HCT116 (cell line): ENCODE data around the gene OPCML. TPM values are rescaled to one million over a fixed set of nuclear protein-coding genes. Genes with fewer than 3 reads are reported as not detected.

Experiments
- ATAC-seq: fragments of 200-7000 bp; cut with Tn5 transposase; 2 replicates; pipeline ENCODE4 v1.9.1; 2020; ENCODE audit warnings: mild to moderate bottlenecking, moderate library complexity
- BruUV-seq: library from RNA; stranded (reverse); fragments of 400-500 nt; replicated peaks from 2 replicates; lab custom pipeline; 2021; lab: Mats Ljungman, UMichigan
- CTCF ChIA-PET: fragments of 300-600 bp; sonication (Branson Sonifier 250); formaldehyde crosslinking; loops from one replicate; lab custom pipeline; 2021; ENCODE audit warnings: antibody characterized with exemption; lab: Charles Lee
- POLR2A ChIA-PET: fragments of 300-600, 350-600 bp; sonication (Branson Sonifier 250); formaldehyde crosslinking; loops from one replicate; lab custom pipeline; 2021; ENCODE audit warnings: antibody characterized with exemption; lab: Charles Lee
- RAD21 ChIA-PET, 2 experiments: fragments of 300-600 bp; sonication (Branson Sonifier 250); formaldehyde crosslinking; loops; one replicate each; lab custom pipeline; 2023; ENCODE audit warnings: low total read pairs in 2 of 2; ENCODE audit not compliant: uncharacterized antibody in 2 of 2, unreplicated experiment in 2 of 2, low non-redundant PET in 1 of 2; lab: Charles Lee
- DNase-seq: peaks from one replicate; pipeline ENCODE4 v3.0.0-alpha.2; 2010; ENCODE audit warnings: low read depth, low spot score
- H2AFZ ChIP-seq: fragments of 200-600 bp; shearing (Covaris generic), sonication (generic); 2 replicates; pipeline ENCODE4 v1.6.1; 2017; ENCODE audit warnings: low read depth, mixed run types, mixed read lengths, antibody characterized with exemption, low read length; ENCODE audit not compliant: poor library complexity, severe bottlenecking
- H3K27ac ChIP-seq: 2 replicates; pipeline ENCODE4 v1.5.1; 2012; ENCODE audit warnings: low read depth, low read length
- H3K27me3 ChIP-seq: fragments of 200-600 bp; sonication (generic); 2 replicates; pipeline ENCODE4 v1.6.1; 2016; ENCODE audit warnings: mixed run types, low read length, mixed read lengths; ENCODE audit not compliant: insufficient read depth
- H3K36me3 ChIP-seq, 2 experiments: fragments of 200-500 bp in 1 of 2; fragments of 200-600 bp in 1 of 2; sonication (Bioruptor generic) in 1 of 2; sonication (generic) in 1 of 2; 2 replicates each; pipeline versions ENCODE4 v1.5.1 to v1.6.1; 2014 to 2016; ENCODE audit warnings: low read length in 2 of 2, inconsistent platforms in 1 of 2, mixed read lengths in 1 of 2, mixed run types in 1 of 2; ENCODE audit not compliant: insufficient read depth in 2 of 2, control insufficient read depth in 1 of 2
- H3K4me1 ChIP-seq, 2 experiments: fragments of 200-600 bp in 1 of 2; sonication (generic) in 1 of 2; 2 replicates each; pipeline versions ENCODE4 v1.5.1 to v1.6.1; 2012 to 2017; ENCODE audit warnings: low read length in 2 of 2, inconsistent platforms in 1 of 2, mild to moderate bottlenecking in 1 of 2, mixed read lengths in 1 of 2, mixed run types in 1 of 2, moderate library complexity in 1 of 2; ENCODE audit not compliant: insufficient read depth in 2 of 2, control insufficient read depth in 1 of 2
- H3K4me2 ChIP-seq: fragments of 200-600 bp; sonication (generic); 2 replicates; pipeline ENCODE4 v1.6.1; 2017; ENCODE audit warnings: mixed run types, low read length, mixed read lengths
- H3K4me3 ChIP-seq, 2 experiments: fragments of 200-600 bp in 1 of 2; sonication (generic) in 1 of 2; replicated peaks in 1 of 2; 2 replicates each; pipeline ENCODE4 v1.5.1; 2011 to 2016; ENCODE audit warnings: low read length in 2 of 2, control low read depth in 1 of 2, low read depth in 1 of 2, mild to moderate bottlenecking in 1 of 2, mixed read lengths in 1 of 2, mixed run types in 1 of 2
- H3K79me2 ChIP-seq: fragments of 200-600 bp; sonication (generic); 2 replicates; pipeline ENCODE4 v1.6.1; 2017; ENCODE audit warnings: mild to moderate bottlenecking, mixed run types, low read length, moderate library complexity, mixed read lengths; ENCODE audit not compliant: insufficient read depth
- H3K9ac ChIP-seq: fragments of 200-600 bp; sonication (generic); 2 replicates; pipeline ENCODE4 v1.6.1; 2016; ENCODE audit warnings: low read length, mixed read lengths
- H3K9me2 ChIP-seq: fragments of 200-600 bp; sonication (generic), shearing (Covaris generic); 2 replicates; pipeline ENCODE4 v1.6.1; 2017; ENCODE audit warnings: mixed run types, mild to moderate bottlenecking, moderate library complexity; ENCODE audit not compliant: insufficient read depth
- H3K9me3 ChIP-seq, 2 experiments: fragments of 200-500 bp in 1 of 2; fragments of 200-600 bp in 1 of 2; sonication (Bioruptor generic) in 1 of 2; sonication (generic) in 1 of 2; 2 replicates each; pipeline ENCODE4 v1.6.1; 2014 to 2017; ENCODE audit warnings: low read length in 2 of 2, mixed read lengths in 2 of 2, inconsistent platforms in 1 of 2, low read depth in 1 of 2, mild to moderate bottlenecking in 1 of 2, mixed run types in 1 of 2, moderate library complexity in 1 of 2; ENCODE audit not compliant: control insufficient read depth in 1 of 2, insufficient read depth in 1 of 2
- H4K20me1 ChIP-seq: fragments of 200-600 bp; sonication (generic), shearing (Covaris generic); 2 replicates; pipeline ENCODE4 v1.6.1; 2017; ENCODE audit warnings: mixed run types, mild to moderate bottlenecking, moderate library complexity; ENCODE audit not compliant: insufficient read depth
- CBX3 ChIP-seq: IDR thresholded peaks from 2 replicates; pipeline ENCODE4 v1.6.1; 2012; ENCODE audit warnings: low read depth
- CEBPB ChIP-seq: IDR thresholded peaks from 2 replicates; pipeline ENCODE4 v1.6.1; 2012; ENCODE audit warnings: low read depth
- EGR1 ChIP-seq: IDR thresholded peaks from 2 replicates; pipeline ENCODE4 v1.6.1; 2012; ENCODE audit warnings: low read depth
- ELF1 ChIP-seq: IDR thresholded peaks from 2 replicates; pipeline ENCODE4 v1.6.1; 2012; ENCODE audit warnings: low read depth, borderline replicate concordance
- JUND ChIP-seq: IDR thresholded peaks from 2 replicates; pipeline ENCODE4 v1.6.1; 2012
- POLR2AphosphoS5 ChIP-seq: IDR thresholded peaks from 2 replicates; pipeline ENCODE4 v1.6.1; 2011; ENCODE audit warnings: mild to moderate bottlenecking, low read depth, low read length, moderate library complexity
- RAD21 ChIP-seq: IDR thresholded peaks from 2 replicates; pipeline ENCODE4 v1.6.1; 2012; ENCODE audit warnings: low read depth, mild to moderate bottlenecking
- intact Hi-C: fragments of 100-400 bp; cut with micrococcal nuclease; formaldehyde crosslinking; loops from 2 replicates; pipeline ENCODE4 v1.10.0; 2022
- total RNA-seq: library from RNA; stranded (reverse); gene quantifications from one replicate; pipeline ENCODE4 v1.2.1, GENCODE V29; 2021; ENCODE audit not compliant: unreplicated experiment
- TF ChIP-seq, protein P1 (sequence below), 3 experiments: fragments of 200-600 bp in 1 of 3; sonication (generic) in 1 of 3; IDR thresholded peaks in 2 of 3; conservative IDR thresholded peaks in 1 of 3; 2 replicates each; pipeline ENCODE4 v1.5.1; 2012 to 2017; ENCODE audit warnings: low read depth in 2 of 3, low read length in 2 of 3, antibody characterized with exemption in 1 of 3, borderline replicate concordance in 1 of 3, control low read depth in 1 of 3, mild to moderate bottlenecking in 1 of 3, mixed read lengths in 1 of 3, mixed run types in 1 of 3, moderate library complexity in 1 of 3; ENCODE audit not compliant: insufficient read depth in 1 of 3

Gene OPCML
- total RNA-seq, 1 experiment from 2014 or later: not detected

DNA sequence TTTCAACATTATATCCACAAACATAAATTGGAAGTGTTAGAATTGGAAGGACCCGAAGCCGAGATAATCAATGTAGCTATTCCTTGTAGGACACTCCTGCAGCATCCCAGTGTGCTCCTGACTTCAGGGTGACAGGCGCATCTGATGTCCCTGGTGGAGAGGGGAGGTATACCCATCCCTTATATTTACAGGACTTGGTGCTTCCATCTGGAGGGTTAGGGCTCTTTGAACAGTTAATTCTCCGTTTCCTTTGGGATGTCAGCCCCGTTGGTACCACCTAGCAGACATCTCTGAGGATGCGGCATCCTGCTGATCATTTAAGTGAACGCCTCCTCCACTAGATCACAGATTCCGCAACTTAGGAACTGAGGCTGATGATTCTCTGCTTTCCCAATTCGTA lies 451.3 kb downstream of the OPCML start:
- no peaks in the 10 kb centered on the region for H3K36me3 ChIP-seq
- H2AFZ ChIP-seq: no peak overlapping the region
- no peak overlapping the region for H3K9ac ChIP-seq
- H3K9me3 ChIP-seq: peaks cover 3 to 4% of the 10 kb centered on the region in 2 experiments; a peak in 1 of 4 replicates
- no peak overlapping the region for H3K4me3 ChIP-seq
- H3K4me2 ChIP-seq: no peak overlapping the region
- no peak for DNase-seq
- CTCF ChIA-PET: interaction anchor here (1.3 kb wide), 1 partner anchor 754 kb away, joined by 3 read pairs; no protein-coding TSS in a partner anchor
- no peaks in the 10 kb centered on the region for H3K79me2 ChIP-seq
- no peak overlapping the region for H3K27ac ChIP-seq
- H4K20me1 ChIP-seq: no peaks in the 10 kb centered on the region
- no TSS peak for BruUV-seq
- TF ChIP-seq CEBPB: no peak
- no peak for TF ChIP-seq RAD21
- no peak for TF ChIP-seq CBX3
- no peak for TF ChIP-seq EGR1
- TF ChIP-seq, all 23 proteins: peak for 0
- H3K9me2 ChIP-seq: no peaks in the 10 kb centered on the region
- RAD21 ChIA-PET: no interaction called here
- intact Hi-C loops: no loop called here
- POLR2A ChIA-PET: no interaction called here
- H3K27me3 ChIP-seq: no peaks in the 10 kb centered on the region
- no peak for ATAC-seq
- H3K4me1 ChIP-seq: no peaks in the 10 kb centered on the region

DNA sequence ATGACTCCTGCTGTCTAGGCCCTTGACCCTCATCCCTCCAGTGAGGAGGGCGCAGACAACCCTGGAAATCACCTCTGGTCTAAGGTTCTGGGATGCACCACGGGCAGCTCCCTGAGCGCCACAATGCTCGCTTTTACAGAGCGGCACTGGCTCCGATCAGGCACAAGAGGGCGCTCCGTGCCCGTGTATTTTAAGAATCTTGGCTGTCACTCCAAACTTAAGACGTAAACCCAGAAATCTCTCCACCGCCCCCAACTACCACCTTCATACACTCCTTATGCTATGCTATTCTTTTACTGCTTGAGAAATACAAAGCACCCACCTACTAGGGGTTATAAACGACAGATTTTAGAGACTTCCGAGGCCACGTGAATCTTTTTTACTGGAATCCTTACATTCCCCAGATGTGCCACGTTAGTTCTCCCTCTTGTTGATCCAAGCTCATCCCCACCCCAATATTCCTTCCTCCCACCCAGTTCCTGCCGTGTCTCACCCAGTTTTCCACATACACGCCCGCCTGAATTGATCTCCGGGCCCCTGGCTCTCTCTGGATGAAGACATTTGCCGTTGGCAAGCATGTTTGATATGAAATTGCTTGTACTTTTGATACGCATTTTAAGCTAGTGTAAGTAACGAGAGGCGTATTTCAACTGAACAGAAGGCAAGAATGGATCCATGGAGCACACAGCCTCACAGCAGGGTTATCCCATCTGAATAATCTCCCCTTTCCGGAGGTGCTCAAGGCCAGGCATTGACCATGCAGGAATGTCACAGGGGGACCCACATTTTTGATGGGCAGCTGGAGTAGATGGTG lies 453.5 kb downstream of the OPCML start:
- no peak overlapping the region for H3K27ac ChIP-seq
- H4K20me1 ChIP-seq: no peaks in the 10 kb centered on the region
- CTCF ChIA-PET: interaction anchor here (0.7 to 2.3 kb wide), 2 partner anchors 743 to 756 kb away, joined by 3 to 20 read pairs; no protein-coding TSS in a partner anchor
- no TSS peak for BruUV-seq
- H3K4me3 ChIP-seq: no peak overlapping the region
- H2AFZ ChIP-seq: no peak overlapping the region
- H3K27me3 ChIP-seq: no peaks in the 10 kb centered on the region
- TF ChIP-seq POLR2AphosphoS5: no peak
- TF ChIP-seq, protein P1, sequence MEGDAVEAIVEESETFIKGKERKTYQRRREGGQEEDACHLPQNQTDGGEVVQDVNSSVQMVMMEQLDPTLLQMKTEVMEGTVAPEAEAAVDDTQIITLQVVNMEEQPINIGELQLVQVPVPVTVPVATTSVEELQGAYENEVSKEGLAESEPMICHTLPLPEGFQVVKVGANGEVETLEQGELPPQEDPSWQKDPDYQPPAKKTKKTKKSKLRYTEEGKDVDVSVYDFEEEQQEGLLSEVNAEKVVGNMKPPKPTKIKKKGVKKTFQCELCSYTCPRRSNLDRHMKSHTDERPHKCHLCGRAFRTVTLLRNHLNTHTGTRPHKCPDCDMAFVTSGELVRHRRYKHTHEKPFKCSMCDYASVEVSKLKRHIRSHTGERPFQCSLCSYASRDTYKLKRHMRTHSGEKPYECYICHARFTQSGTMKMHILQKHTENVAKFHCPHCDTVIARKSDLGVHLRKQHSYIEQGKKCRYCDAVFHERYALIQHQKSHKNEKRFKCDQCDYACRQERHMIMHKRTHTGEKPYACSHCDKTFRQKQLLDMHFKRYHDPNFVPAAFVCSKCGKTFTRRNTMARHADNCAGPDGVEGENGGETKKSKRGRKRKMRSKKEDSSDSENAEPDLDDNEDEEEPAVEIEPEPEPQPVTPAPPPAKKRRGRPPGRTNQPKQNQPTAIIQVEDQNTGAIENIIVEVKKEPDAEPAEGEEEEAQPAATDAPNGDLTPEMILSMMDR (IDR thresholded peaks at IDR 0.05 in 2 of 3, conservative IDR thresholded peaks at IDR 0.05 in 1 of 3; ENCODE audit: borderline replicate concordance in 1 of 3, insufficient read depth in 1 of 3, low read depth in 2 of 3, low read length in 2 of 3): peak; percentile 16 to 58 (median 56); a peak in 4 of 6 replicates
- TF ChIP-seq ELF1: no peak
- peak; percentile 60 for TF ChIP-seq RAD21
- TF ChIP-seq JUND: no peak
- H3K79me2 ChIP-seq: no peaks in the 10 kb centered on the region
- no peak for DNase-seq
- no peaks in the 10 kb centered on the region for H3K4me1 ChIP-seq
- H3K4me2 ChIP-seq: no peak overlapping the region
- H3K9ac ChIP-seq: no peak overlapping the region
- H3K9me2 ChIP-seq: no peaks in the 10 kb centered on the region
- peaks cover 0 to 4% of the 10 kb centered on the region in 2 experiments; a peak in 1 of 4 replicates for H3K9me3 ChIP-seq
- ATAC-seq: peak; percentile 67
- no peaks in the 10 kb centered on the region for H3K36me3 ChIP-seq
- intact Hi-C loops: loop anchor here (1.0 to 5.0 kb wide), 2 partner anchors 744 to 757 kb away; no protein-coding TSS in a partner anchor
- RAD21 ChIA-PET: interaction anchor here in 1 of 2 experiments (0.9 kb wide), 1 partner anchor 756 kb away, joined by 5 read pairs; no protein-coding TSS in a partner anchor
- POLR2A ChIA-PET: no interaction called here
